ENCODE data around the gene PNRC2. TPM values are rescaled to one million over a fixed set of nuclear protein-coding genes. Genes with fewer than 3 reads are reported as not detected.

Gene PNRC2
- total RNA-seq, 6 experiments from 2014 or later, result 24.3 to 41.2 (median 33.4) TPM

GRCh38 chr1:23964790-23965740 lies 5.4 kb downstream of the PNRC2 start:
- no peak for ATAC-seq
- intact Hi-C loops (cut with DNase I), result no loop called here
- TF ChIP-seq CTCF (IDR thresholded peaks at IDR 0.05) (no peak), POLR2A (IDR thresholded peaks at IDR 0.05) (no peak)
- H3K4me1 ChIP-seq, result peaks cover 0 to 28% (median 4%) of the 10 kb centered on the region in 4 donors
- H3K36me3 ChIP-seq, result peaks cover 0 to 21% (median under 1%) of the 10 kb centered on the region in 4 donors
- H3K9me3 ChIP-seq, result no peaks in the 10 kb centered on the region
- no peak for DNase-seq
- no peak overlapping the region for H3K4me3 ChIP-seq
- 67% methylated on average over 5 of the region's 5 CpGs for WGBS (ENCODE audit: insufficient coverage, low coverage, low lambda C conversion rate, missing lambda C conversion rate)
- H3K27me3 ChIP-seq, result no peaks in the 10 kb centered on the region
- H3K27ac ChIP-seq, result no peak overlapping the region

GRCh38 chr1:23966973-23967493 lies 7.4 kb downstream of the PNRC2 start:
- peaks cover 0 to 41% (median 7%) of the 10 kb centered on the region in 4 donors for H3K36me3 ChIP-seq
- no peak for DNase-seq
- H3K4me1 ChIP-seq, result peaks cover 0 to 22% (median 4%) of the 10 kb centered on the region in 4 donors
- no peak overlapping the region for H3K4me3 ChIP-seq
- TF ChIP-seq CTCF (IDR thresholded peaks at IDR 0.05), result no peak
- no peak for TF ChIP-seq POLR2A (IDR thresholded peaks at IDR 0.05)
- no peaks in the 10 kb centered on the region for H3K9me3 ChIP-seq
- peak; percentile 45 to 65 (median 52) for ATAC-seq
- H3K27ac ChIP-seq, result no peak overlapping the region
- no peaks in the 10 kb centered on the region for H3K27me3 ChIP-seq
- intact Hi-C loops (cut with DNase I), result no loop called here

GRCh38 chr1:23967871-23968270 lies 8.2 kb downstream of the PNRC2 start:
- peaks cover 0 to 22% (median 4%) of the 10 kb centered on the region in 4 donors for H3K4me1 ChIP-seq
- no peak for ATAC-seq
- H3K27ac ChIP-seq, result no peak overlapping the region
- no peaks in the 10 kb centered on the region for H3K27me3 ChIP-seq
- TF ChIP-seq POLR2A (IDR thresholded peaks at IDR 0.05), result no peak
- no peak for TF ChIP-seq CTCF (IDR thresholded peaks at IDR 0.05)
- H3K36me3 ChIP-seq, result peaks cover 0 to 43% (median 7%) of the 10 kb centered on the region in 4 donors
- 60% methylated on average over 2 of the region's 2 CpGs for WGBS (ENCODE audit: insufficient coverage, low coverage, low lambda C conversion rate, missing lambda C conversion rate)
- no peaks in the 10 kb centered on the region for H3K9me3 ChIP-seq
- H3K4me3 ChIP-seq, result no peak overlapping the region
- no peak for DNase-seq
- intact Hi-C loops (cut with DNase I), result no loop called here

- WGBS (ENCODE audit: insufficient coverage, low coverage, low lambda C conversion rate, missing lambda C conversion rate), result 48% methylated on average over 4 of the region's 4 CpGs
- Histone ChIP-seq H3K9me3 (no peaks in the 10 kb centered on the region), H3K4me1 (peaks cover 0 to 20% (median 9%) of the 10 kb centered on the region in 4 donors), H3K27ac (no peak overlapping the region), H3K27me3 (no peaks in the 10 kb centered on the region), H3K36me3 (peaks cover 0 to 7% (median 0%) of the 10 kb centered on the region in 4 donors), H3K4me3 (no peak overlapping the region)
- ATAC-seq (no peak), DNase-seq (no peak)
- TF ChIP-seq POLR2A (IDR thresholded peaks at IDR 0.05) (no peak), CTCF (IDR thresholded peaks at IDR 0.05) (no peak)
- intact Hi-C loops (cut with DNase I), result no loop called here
Measured at GRCh38 chr1:23977187-23977853, 17.7 kb downstream of the PNRC2 start.

Measured in right lobe of liver (tissue), 6 donors.